ENCODE results near the gene POLR2A.

POLR2A gene

GRCh38 chr17:7484067-7484918 lies at the start of gene POLR2A:
Gene POLR2A (plus strand): TSS chr17:7484366.
- peak; percentile 93 to 98 for DNase-seq (ENCODE audit: low read depth in 2 of 2)

- peak in 1 of 2 experiments; percentile 56 for DNase-seq (ENCODE audit: low read depth in 2 of 2)
Observed at GRCh38 chr17:7435676-7436555, 48.2 kb upstream of the POLR2A start.

- peak; percentile 57 to 73 for DNase-seq (ENCODE audit: low read depth in 2 of 2)
Observed at GRCh38 chr17:7436556-7437368, 47.4 kb upstream of the POLR2A start.

- no peak for DNase-seq (ENCODE audit: low read depth in 2 of 2)
Observed at GRCh38 chr17:7437369-7437863, 46.8 kb upstream of the POLR2A start.

- DNase-seq (ENCODE audit: low read depth in 2 of 2): peak in 1 of 2 experiments; percentile 67
Observed at GRCh38 chr17:7437950-7438614, 46.1 kb upstream of the POLR2A start.

- DNase-seq (ENCODE audit: low read depth in 2 of 2): no peak
Observed at GRCh38 chr17:7438656-7439460, 45.3 kb upstream of the POLR2A start.

GRCh38 chr17:7439462-7440112 lies 44.6 kb upstream of the POLR2A start, which contains the start of gene FGF11:
Gene FGF11 (plus strand): TSS chr17:7439512. CDS start chr17:7439621, 109 bp downstream.
- no peak for DNase-seq (ENCODE audit: low read depth in 2 of 2)

GRCh38 chr17:7440113-7440833 lies 43.9 kb upstream of the POLR2A start:
- no peak for DNase-seq (ENCODE audit: low read depth in 2 of 2)

- DNase-seq (ENCODE audit: low read depth in 2 of 2): no peak
Observed at GRCh38 chr17:7440834-7441195, 43.4 kb upstream of the POLR2A start.

GRCh38 chr17:7441266-7441665 lies 42.9 kb upstream of the POLR2A start:
- DNase-seq (ENCODE audit: low read depth in 2 of 2): no peak

- DNase-seq (ENCODE audit: low read depth in 2 of 2): no peak
Observed at GRCh38 chr17:7442142-7442541, 42.0 kb upstream of the POLR2A start.

GRCh38 chr17:7443499-7444485 lies 40.4 kb upstream of the POLR2A start:
- DNase-seq (ENCODE audit: low read depth in 2 of 2): no peak

GRCh38 chr17:7444682-7445618 lies 39.2 kb upstream of the POLR2A start, which contains the start of gene CHRNB1:
Gene CHRNB1 (plus strand): TSS chr17:7445061. CDS start chr17:7445128, 67 bp downstream.
- DNase-seq (ENCODE audit: low read depth in 2 of 2): no peak

- DNase-seq (ENCODE audit: low read depth in 2 of 2): no peak
Observed at GRCh38 chr17:7445619-7445968, 38.6 kb upstream of the POLR2A start.

GRCh38 chr17:7448461-7448860 lies 35.7 kb upstream of the POLR2A start:
- no peak for DNase-seq (ENCODE audit: low read depth in 2 of 2)

GRCh38 chr17:7459961-7460545 lies 24.1 kb upstream of the POLR2A start:
- no peak for DNase-seq (ENCODE audit: low read depth in 2 of 2)
